H9 (cell line): ENCODE results near the gene INTS15. TPM values are rescaled to one million over a fixed set of nuclear protein-coding genes. Genes with fewer than 3 reads are reported as not detected.
"Not testable (repeated sequence)": the region's sequence is repeated elsewhere in the genome, so short reads cannot be mapped to it uniquely, and the experiment has no call there.

Source experiments
- DNase-seq: peaks from one replicate; pipeline ENCODE4 v3.0.0-alpha.2; 2017
- H2AFZ ChIP-seq: one replicate; pipeline ENCODE4 v1.6.1; 2013; ENCODE audit warnings: mild to moderate bottlenecking, low read length, control low read depth, moderate library complexity
- H2AK5ac ChIP-seq: 2 replicates; pipeline ENCODE4 v1.6.1; 2013; ENCODE audit warnings: low read length, control low read depth, mixed read lengths; ENCODE audit not compliant: insufficient read length
- H2BK120ac ChIP-seq: one replicate; pipeline ENCODE4 v1.6.1; 2013; ENCODE audit warnings: low read depth, mild to moderate bottlenecking, low read length, control low read depth, inconsistent platforms; ENCODE audit not compliant: poor library complexity, severe bottlenecking
- H2BK12ac ChIP-seq: 2 replicates; pipeline ENCODE4 v1.6.1; 2013; ENCODE audit warnings: low read length, control low read depth, mixed read lengths, low read depth; ENCODE audit not compliant: insufficient read length
- H2BK15ac ChIP-seq: 2 replicates; pipeline ENCODE4 v1.6.1; 2013; ENCODE audit warnings: low read depth, low read length, control low read depth
- H2BK20ac ChIP-seq: one replicate; pipeline ENCODE4 v1.6.1; 2013; ENCODE audit warnings: low read depth, mild to moderate bottlenecking, low read length, control low read depth, inconsistent platforms; ENCODE audit not compliant: poor library complexity, severe bottlenecking
- H2BK5ac ChIP-seq: 2 replicates; pipeline ENCODE4 v1.6.1; 2013; ENCODE audit warnings: low read length, control low read depth, mixed read lengths; ENCODE audit not compliant: insufficient read length
- H3K14ac ChIP-seq: 2 replicates; pipeline ENCODE4 v1.6.1; 2013; ENCODE audit warnings: low read length, control low read depth; ENCODE audit not compliant: insufficient read depth
- H3K18ac ChIP-seq: 2 replicates; pipeline ENCODE4 v1.6.1; 2013; ENCODE audit warnings: low read depth, mild to moderate bottlenecking, mixed read lengths, low read length, control low read depth; ENCODE audit not compliant: insufficient read length
- H3K23ac ChIP-seq: 2 replicates; pipeline ENCODE4 v1.6.1; 2013; ENCODE audit warnings: low read length, control low read depth, mixed read lengths, low read depth; ENCODE audit not compliant: insufficient read length
- H3K23me2 ChIP-seq: 2 replicates; pipeline ENCODE4 v1.6.1; 2013; ENCODE audit warnings: low read depth, mild to moderate bottlenecking, mixed read lengths, low read length, control low read depth; ENCODE audit not compliant: insufficient read length, poor library complexity, severe bottlenecking
- H3K27ac ChIP-seq: 2 replicates; pipeline ENCODE4 v1.5.1; 2013; ENCODE audit warnings: low read length, control low read depth, mixed read lengths, low read depth; ENCODE audit not compliant: insufficient read length
- H3K27me3 ChIP-seq: 2 replicates; pipeline ENCODE4 v1.6.1; 2013; ENCODE audit warnings: low read length, control low read depth, inconsistent platforms; ENCODE audit not compliant: insufficient read depth
- H3K4ac ChIP-seq: 2 replicates; pipeline ENCODE4 v1.6.1; 2013; ENCODE audit warnings: low read depth, mild to moderate bottlenecking, control low read depth, inconsistent platforms, low read length, moderate library complexity
- H3K4me1 ChIP-seq: 2 replicates; pipeline ENCODE4 v1.6.1; 2013; ENCODE audit warnings: low read length, control low read depth, inconsistent platforms; ENCODE audit not compliant: insufficient read depth
- H3K4me2 ChIP-seq: 2 replicates; pipeline ENCODE4 v1.6.1; 2013; ENCODE audit warnings: low read length, control low read depth, mixed read lengths; ENCODE audit not compliant: insufficient read length, insufficient read depth
- H3K56ac ChIP-seq: 2 replicates; pipeline ENCODE4 v1.6.1; 2013; ENCODE audit warnings: low read depth, mild to moderate bottlenecking, mixed read lengths, low read length, control low read depth; ENCODE audit not compliant: insufficient read length
- H3K79me1 ChIP-seq: 2 replicates; pipeline ENCODE4 v1.6.1; 2013; ENCODE audit warnings: low read depth, mild to moderate bottlenecking, moderate library complexity, low read length, control low read depth, inconsistent platforms; ENCODE audit not compliant: insufficient read depth, poor library complexity, severe bottlenecking
- H3K79me2 ChIP-seq: 2 replicates; pipeline ENCODE4 v1.6.1; 2013; ENCODE audit warnings: low read length, control low read depth, inconsistent platforms; ENCODE audit not compliant: insufficient read depth
- H3K9ac ChIP-seq: 2 replicates; pipeline ENCODE4 v1.6.1; 2013; ENCODE audit warnings: low read length, control low read depth, mixed read lengths; ENCODE audit not compliant: insufficient read length; ENCODE audit errors: extremely low read depth
- H3K9me3 ChIP-seq: one replicate; pipeline ENCODE4 v1.6.1; 2013; ENCODE audit warnings: low read depth, low read length, inconsistent platforms; ENCODE audit not compliant: control insufficient read depth
- H3T11ph ChIP-seq: one replicate; pipeline ENCODE4 v1.6.1; 2013; ENCODE audit warnings: mild to moderate bottlenecking, low read length, control low read depth, inconsistent platforms
- H4K20me1 ChIP-seq: one replicate; pipeline ENCODE4 v1.6.1; 2013; ENCODE audit not compliant: control insufficient read depth, insufficient read length, insufficient read depth
- H4K5ac ChIP-seq: 2 replicates; pipeline ENCODE4 v1.6.1; 2013; ENCODE audit warnings: low read depth, mild to moderate bottlenecking, mixed read lengths, low read length, control low read depth; ENCODE audit not compliant: insufficient read length
- H4K8ac ChIP-seq: replicated peaks from 2 replicates; pipeline ENCODE4 v1.6.1; 2013; ENCODE audit warnings: low read length, control low read depth, mixed read lengths, low read depth; ENCODE audit not compliant: insufficient read length
- H4K91ac ChIP-seq: 2 replicates; pipeline ENCODE4 v1.6.1; 2013; ENCODE audit warnings: low read depth, mild to moderate bottlenecking, moderate library complexity, mixed read lengths, low read length, control low read depth; ENCODE audit not compliant: insufficient read length
- H3K27ac Mint-ChIP-seq, 3 experiments: 2 replicates in 2 of 3; 3 replicates in 1 of 3; pipeline ENCODE4 v1.8.0; 2020 to 2021; ENCODE audit warnings: mixed read lengths in 3 of 3, mild to moderate bottlenecking in 1 of 3, moderate library complexity in 1 of 3
- H3K27me3 Mint-ChIP-seq: 2 replicates; pipeline ENCODE4 v1.8.0; 2021; ENCODE audit warnings: low read depth, mild to moderate bottlenecking, moderate library complexity, mixed read lengths
- H3K36me3 Mint-ChIP-seq, 3 experiments: 2 replicates in 2 of 3; 3 replicates in 1 of 3; pipeline ENCODE4 v1.8.0; 2020 to 2021; ENCODE audit warnings: low read depth in 3 of 3, mixed read lengths in 3 of 3; ENCODE audit not compliant: insufficient read depth in 1 of 3
- H3K4me1 Mint-ChIP-seq, 2 experiments: 2 replicates each; pipeline ENCODE4 v1.8.0; 2020; ENCODE audit warnings: mixed read lengths in 2 of 2
- H3K4me3 Mint-ChIP-seq, 2 experiments: 2 replicates in 1 of 2; 3 replicates in 1 of 2; pipeline ENCODE4 v1.8.0; 2020 to 2021; ENCODE audit warnings: mild to moderate bottlenecking in 2 of 2, mixed read lengths in 2 of 2, moderate library complexity in 1 of 2
- H3K9me3 Mint-ChIP-seq, 2 experiments: 2 replicates in 1 of 2; 3 replicates in 1 of 2; pipeline ENCODE4 v1.8.0; 2020; ENCODE audit warnings: mild to moderate bottlenecking in 2 of 2, mixed read lengths in 2 of 2, moderate library complexity in 1 of 2
- CTCF ChIP-seq: fragments of 200-600 bp; sonication (generic); conservative IDR thresholded peaks from 3 replicates; pipeline ENCODE4 v1.8.0; 2021; ENCODE audit warnings: antibody characterized with exemption, mild to moderate bottlenecking
- WGBS: extraction: QIAGEN DNeasy Blood & Tissue Kit; methylation state at CpG from one replicate; pipeline ENCODE4 v1.1.7; 2013; ENCODE audit warnings: missing lambda C conversion rate, low lambda C conversion rate, mixed read lengths; ENCODE audit not compliant: insufficient read length; ENCODE audit errors: extremely low coverage; 5-methylcytosine and 5-hydroxymethylcytosine counted together
- total RNA-seq: library from RNA; stranded (reverse); gene quantifications from 2 replicates; pipeline ENCODE4 v1.2.1, GENCODE V29; 2021

INTS15 gene
- total RNA-seq, 1 experiment from 2014 or later: 42.9 TPM

GRCh38 chr7:6576024-6576866, 13.6 kb upstream of the INTS15 start:
- TF ChIP-seq CTCF: peak; percentile 32; the same call in 2 of the 3 replicates
- H3K36me3 Mint-ChIP-seq: peaks cover 6 to 26% (median 17%) of the 10 kb centered on the region in 3 experiments; a peak in 6 of 7 replicates
- no peak overlapping the region for H2AFZ ChIP-seq
- H2AK5ac ChIP-seq: no peak overlapping the region
- H2BK12ac ChIP-seq: no peak overlapping the region
- no peaks in the 10 kb centered on the region for H3K79me2 ChIP-seq
- peak overlapping the region; percentile 12 for H2BK20ac ChIP-seq
- H2BK120ac ChIP-seq: no peak overlapping the region
- H2BK15ac ChIP-seq: no peak overlapping the region; the same call in 1 of the 2 replicates
- no peak overlapping the region for H3K23ac ChIP-seq
- peaks cover 0 to 2% of the 10 kb centered on the region in 2 experiments; a peak in 1 of 4 replicates for H3K4me1 Mint-ChIP-seq
- no peaks in the 10 kb centered on the region for H3K9me3 Mint-ChIP-seq
- no peak overlapping the region for H4K8ac ChIP-seq
- no peaks in the 10 kb centered on the region for H3K4me1 ChIP-seq
- H3K27ac ChIP-seq: no peak overlapping the region
- H4K20me1 ChIP-seq: no peaks in the 10 kb centered on the region
- H3K9me3 ChIP-seq: no peaks in the 10 kb centered on the region
- H3K23me2 ChIP-seq: no peaks in the 10 kb centered on the region
- no peak overlapping the region for H3K9ac ChIP-seq
- H3K27ac Mint-ChIP-seq: no peak overlapping the region; a peak in 1 of 7 replicates
- peak; percentile 69 for DNase-seq
- peak overlapping the region; percentile 57 to 58; a peak in 3 of 5 replicates for H3K4me3 Mint-ChIP-seq
- peaks cover 2% of the 10 kb centered on the region for H3K27me3 Mint-ChIP-seq
- no peak overlapping the region for H3K14ac ChIP-seq
- H3K18ac ChIP-seq: no peak overlapping the region
- no peak overlapping the region for H3K56ac ChIP-seq
- no peaks in the 10 kb centered on the region for H3K79me1 ChIP-seq
- H4K91ac ChIP-seq: no peak overlapping the region
- H3K4ac ChIP-seq: no peak overlapping the region
- no peak overlapping the region for H2BK5ac ChIP-seq
- peak overlapping the region; percentile 26 for H3K4me2 ChIP-seq
- no peak overlapping the region for H3T11ph ChIP-seq
- no peaks in the 10 kb centered on the region for H3K27me3 ChIP-seq
- H4K5ac ChIP-seq: no peak overlapping the region
- WGBS: no CpG with 5 or more reads among the region's 14 CpGs

GRCh38 chr7:6576867-6577368, 12.9 kb upstream of the INTS15 start:
- not testable (repeated sequence) for H3K4ac ChIP-seq, DNase-seq, H2BK20ac ChIP-seq, H3T11ph ChIP-seq, H3K23ac ChIP-seq, H3K4me1 ChIP-seq, H3K27me3 ChIP-seq, H3K9ac ChIP-seq, H4K8ac ChIP-seq, H3K4me1 Mint-ChIP-seq, H4K5ac ChIP-seq, H2AFZ ChIP-seq, H3K27ac Mint-ChIP-seq, H3K18ac ChIP-seq, H2BK120ac ChIP-seq, H4K20me1 ChIP-seq, H2BK5ac ChIP-seq, H3K23me2 ChIP-seq, H4K91ac ChIP-seq, H3K27ac ChIP-seq, H2BK15ac ChIP-seq, H3K14ac ChIP-seq, H3K27me3 Mint-ChIP-seq, H3K9me3 ChIP-seq, H3K56ac ChIP-seq, H3K79me2 ChIP-seq, H3K9me3 Mint-ChIP-seq, H2BK12ac ChIP-seq, H3K79me1 ChIP-seq, H2AK5ac ChIP-seq
- H3K4me2 ChIP-seq: peak overlapping the region; percentile 26
- Mint-ChIP-seq H3K4me3 (peak overlapping the region; percentile 80 to 87; a peak in 4 of 5 replicates), H3K36me3 (peaks cover 10 to 32% (median 24%) of the 10 kb centered on the region in 3 experiments; a peak in 6 of 7 replicates)
- WGBS: no CpG with 5 or more reads among the region's 14 CpGs
